HepG2 (cell line): ENCODE measurements around the gene GNG7. TPM values are rescaled to one million over a fixed set of nuclear protein-coding genes. Genes with fewer than 3 reads are reported as not detected.

ENCODE experiments used
- ATAC-seq: fragments of 200-7000 bp; cut with Tn5 transposase; 3 replicates; pipeline ENCODE4 v1.9.1; 2020; ENCODE audit warnings: mild to moderate bottlenecking, moderate library complexity
- BruUV-seq: library from RNA; stranded (reverse); fragments of 400-500 nt; replicated peaks from 2 replicates; lab custom pipeline; 2021; lab: Mats Ljungman, UMichigan
- CTCF ChIA-PET: fragments of 300-600 bp; formaldehyde crosslinking; extraction: SDS; loops from one replicate; lab custom pipeline; 2021; ENCODE audit warnings: low total read pairs, inconsistent platforms, low intra/inter-chr PET ratio; lab: Yijun Ruan, JAX
- POLR2A ChIA-PET: fragments of 350-600 bp; sonication (Branson Sonifier 250); formaldehyde crosslinking; loops from one replicate; lab custom pipeline; 2020; ENCODE audit warnings: antibody characterized with exemption, inconsistent platforms; lab: Yijun Ruan, JAX
- DNase-seq: peaks from one replicate; pipeline ENCODE4 v3.0.0-alpha.2; 2015; ENCODE audit warnings: low spot score
- FAIRE-seq: peaks from 3 replicates; lab custom pipeline; 2011; peaks lifted over from hg19 to GRCh38; lab: Jason Lieb, UNC
- H2AFZ ChIP-seq: one replicate; pipeline ENCODE4 v1.6.1; 2011; ENCODE audit warnings: low read length, inconsistent platforms
- H3K27ac ChIP-seq: fragments of 300-600 bp; 3 replicates; pipeline ENCODE4 v1.8.0; 2011; ENCODE audit warnings: mixed run types, mild to moderate bottlenecking, mixed read lengths, low read length, inconsistent platforms; ENCODE audit not compliant: insufficient read depth; ENCODE audit errors: extremely low read length
- H3K27me3 ChIP-seq, 2 experiments: fragments of 200-600 bp in 1 of 2; 2 replicates in 1 of 2; 3 replicates in 1 of 2; pipeline versions ENCODE4 v1.6.0 to v1.8.0; 2011; ENCODE audit warnings: low read length in 2 of 2, mild to moderate bottlenecking in 2 of 2, moderate library complexity in 2 of 2, inconsistent platforms in 1 of 2; ENCODE audit not compliant: insufficient read depth in 2 of 2, control insufficient read depth in 1 of 2
- H3K36me3 ChIP-seq, 2 experiments: fragments of 200-600 bp in 1 of 2; replicated peaks in 1 of 2; 2 replicates in 1 of 2; 3 replicates in 1 of 2; pipeline versions ENCODE4 v1.5.1 to v1.8.0; 2011; ENCODE audit warnings: low read length in 2 of 2, inconsistent platforms in 1 of 2; ENCODE audit not compliant: insufficient read depth in 2 of 2, control insufficient read depth in 1 of 2
- H3K4me1 ChIP-seq: 2 replicates; pipeline ENCODE4 v1.5.1; 2012; ENCODE audit warnings: low read length, inconsistent platforms; ENCODE audit not compliant: insufficient read depth
- H3K4me2 ChIP-seq: 2 replicates; pipeline ENCODE4 v1.6.0; 2011; ENCODE audit warnings: low read depth, low read length, inconsistent platforms
- H3K4me3 ChIP-seq, 3 experiments: fragments of 200-600 bp in 1 of 3; sonication (generic), shearing (Covaris generic) in 1 of 3; replicated peaks in 1 of 3; 2 replicates each; pipeline ENCODE4 v1.5.1; 2011 to 2016; ENCODE audit warnings: low read length in 3 of 3, inconsistent platforms in 2 of 3, low read depth in 2 of 3, mild to moderate bottlenecking in 2 of 3, control low read depth in 1 of 3, mixed read lengths in 1 of 3; ENCODE audit not compliant: insufficient read depth in 1 of 3
- H3K79me2 ChIP-seq: one replicate; pipeline ENCODE4 v1.6.1; 2011; ENCODE audit warnings: low read length, inconsistent platforms; ENCODE audit not compliant: insufficient read depth
- H3K9ac ChIP-seq: 2 replicates; pipeline ENCODE4 v1.6.0; 2011; ENCODE audit warnings: mild to moderate bottlenecking, low read depth, low read length, inconsistent platforms; ENCODE audit not compliant: insufficient read depth
- H3K9me3 ChIP-seq: 2 replicates; pipeline ENCODE4 v1.5.1; 2012; ENCODE audit warnings: mild to moderate bottlenecking, low read length
- H4K20me1 ChIP-seq: 2 replicates; pipeline ENCODE4 v1.6.0; 2011; ENCODE audit warnings: inconsistent platforms, mild to moderate bottlenecking, low read length, moderate library complexity; ENCODE audit not compliant: insufficient read depth
- FOXK2 ChIP-seq: fragments of 450-650 bp; IDR thresholded peaks from 2 replicates; pipeline ENCODE4 v1.6.1; 2016
- MIER3 ChIP-seq: IDR thresholded peaks from 2 replicates; pipeline ENCODE4 v1.6.1; 2016; ENCODE audit warnings: missing compliant biosample characterization, borderline replicate concordance
- RFXANK ChIP-seq: IDR thresholded peaks from 2 replicates; pipeline ENCODE4 v1.6.1; 2016
- SAP130 ChIP-seq: IDR thresholded peaks from 2 replicates; pipeline ENCODE4 v1.6.1; 2016; ENCODE audit warnings: low read depth
- TAF15 ChIP-seq: fragments of 200-400 bp; formaldehyde crosslinking; IDR thresholded peaks from one replicate; pipeline ENCODE4 v1.6.1; 2018; ENCODE audit warnings: mild to moderate bottlenecking, low read depth, low read length; ENCODE audit not compliant: poor library complexity, severe bottlenecking
- TBL1XR1 ChIP-seq: fragments of 150-350 bp; IDR thresholded peaks from 2 replicates; pipeline ENCODE4 v1.6.1; 2014; ENCODE audit warnings: borderline replicate concordance, low read length; ENCODE audit not compliant: partially characterized antibody
- ZKSCAN1 ChIP-seq: fragments of 150-350 bp; IDR thresholded peaks from 2 replicates; pipeline ENCODE4 v1.6.1; 2014; ENCODE audit warnings: low read length
- ZNF207 ChIP-seq: fragments of 450-650 bp; IDR thresholded peaks from 2 replicates; pipeline ENCODE4 v1.6.1; 2016; ENCODE audit warnings: antibody characterized with exemption, borderline replicate concordance
- ZNF225 ChIP-seq: sonication (generic); formaldehyde crosslinking; IDR thresholded peaks from 2 replicates; pipeline ENCODE4 v1.4.0; 2020; ENCODE audit warnings: mild to moderate bottlenecking, missing genetic modification reagents
- ZNF605 ChIP-seq: sonication (generic); formaldehyde crosslinking; IDR thresholded peaks from 2 replicates; pipeline ENCODE4 v1.8.0; 2022; ENCODE audit warnings: mild to moderate bottlenecking, missing genetic modification reagents
- ZNF691 ChIP-seq: sonication (generic); formaldehyde crosslinking; IDR thresholded peaks from 2 replicates; pipeline ENCODE4 v1.4.0; 2020; ENCODE audit warnings: missing genetic modification reagents, low read depth, mild to moderate bottlenecking, borderline replicate concordance
- ZNF800 ChIP-seq: sonication (generic); formaldehyde crosslinking; IDR thresholded peaks from 2 replicates; pipeline ENCODE4 v1.4.0; 2020; ENCODE audit warnings: missing genetic modification reagents
- WGBS: methylation state at CpG from one replicate; pipeline ENCODE4 v1.1.6; 2017; ENCODE audit warnings: low lambda C conversion rate; 5-methylcytosine and 5-hydroxymethylcytosine counted together
- in situ Hi-C: cut with HindIII; loops from 2 replicates; pipeline ENCODE4 v1.10.0; 2017; ENCODE audit warnings: low pct_unique_long_range_greater_than_20kb; ENCODE audit not compliant: extremely low pct_ligation_motif_present
- intact Hi-C: fragments of 100-400 bp; cut with micrococcal nuclease; formaldehyde crosslinking; loops from one replicate; pipeline ENCODE4 v1.10.0; 2022; ENCODE audit not compliant: unreplicated experiment
- polyA plus RNA-seq, 8 experiments: library from polyadenylated mRNA; depleted of rRNA in 3 of 8; stranded (reverse) in 7 of 8; unstranded in 1 of 8; fragments of >200 nt; fragmentation: Illumina TruSeq in 4 of 8; extraction: Trizol in 4 of 8; gene quantifications; 2 replicates each; pipeline versions ENCODE4 v1.2.1 to v1.2.3, GENCODE V29; 2011 to 2016; ENCODE audit warnings: low read depth in 4 of 8, missing spikeins in 1 of 8, mixed read lengths in 1 of 8; ENCODE audit not compliant: insufficient read depth in 1 of 8
- total RNA-seq, 5 experiments: library from RNA; depleted of rRNA; stranded (reverse); fragments of >200 nt; fragmentation: Illumina TruSeq; extraction: Trizol; gene quantifications; 2 replicates each; pipeline ENCODE4 v1.2.3, GENCODE V29; 2016; ENCODE audit warnings: low read depth in 1 of 5
- TF ChIP-seq, protein P1 (sequence below): IDR thresholded peaks from 2 replicates; pipeline ENCODE4 v1.4.0; 2020; ENCODE audit warnings: mild to moderate bottlenecking, missing genetic modification reagents
- TF ChIP-seq, protein P2 (sequence below): sonication (generic); formaldehyde crosslinking; IDR thresholded peaks from 2 replicates; pipeline ENCODE4 v1.5.0; 2020; ENCODE audit warnings: mild to moderate bottlenecking, missing genetic modification reagents, moderate library complexity

Gene GNG7
- total and polyA plus RNA-seq, 2 of the 13 experiments (the other 11 are each of a cell fraction or from before 2014, with no cell fraction given): 1.4 to 3.3 TPM

- Histone ChIP-seq H2AFZ (no peak overlapping the region), H3K4me2 (peak overlapping the region; percentile 97), H3K36me3 (no peaks in the 10 kb centered on the region), H4K20me1 (no peaks in the 10 kb centered on the region), H3K4me1 (peaks cover 16% of the 10 kb centered on the region; the same call in 1 of the 2 replicates), H3K79me2 (no peaks in the 10 kb centered on the region), H3K4me3 (peak overlapping the region; percentile 44 to 77 (median 62); a peak in 4 of 6 replicates), H3K27me3 (no peaks in the 10 kb centered on the region; a peak in 1 of 5 replicates), H3K9me3 (peaks cover 5% of the 10 kb centered on the region; the same call in 1 of the 2 replicates), H3K27ac (no peak overlapping the region), H3K9ac (peak overlapping the region; percentile 70; the same call in 1 of the 2 replicates)
- FAIRE-seq: peak; percentile 66
- ChIA-PET POLR2A (interaction anchor here (0.5 to 3.4 kb wide), 25 partner anchors 8 to 247 kb away, joined by 3 to 67 read pairs (median 5); partner anchors contain the start of genes GADD45B, LMNB2 and TIMM13), CTCF (interaction anchor here (1.2 to 4.7 kb wide), 4 partner anchors 26 to 136 kb away, joined by 5 to 39 read pairs (median 6); partner anchors contain the start of gene GADD45B)
- intact Hi-C loops (loop anchor here (10.0 kb wide), 1 partner anchor 296 kb away; no protein-coding TSS in a partner anchor), in situ Hi-C loops (loop anchor here (5.0 kb wide), 1 partner anchor 134 kb away; the partner anchor contains the start of gene GADD45B)
- peak; percentile 92 for ATAC-seq
- no TSS peak for BruUV-seq
- 19% methylated on average over 23 of the region's 46 CpGs for WGBS
- DNase-seq: peak; percentile 70
- TF ChIP-seq ZNF800 (CRISPR knock-in tag) (peak; percentile 69; the same call in 1 of the 2 replicates), ZNF207 (no peak), ZKSCAN1 (no peak), ZNF691 (CRISPR knock-in tag) (0 out of 2 replicates have a peak, but pooled peaks have one; percentile 52), FOXK2 (no peak), ZNF605 (CRISPR knock-in tag) (peak; percentile 29; the same call in 1 of the 2 replicates), ZNF225 (CRISPR knock-in tag) (no peak), SAP130 (CRISPR knock-in tag) (peak; percentile 73), MIER3 (CRISPR knock-in tag) (peak; percentile 62; the same call in 1 of the 2 replicates), RFXANK (CRISPR knock-in tag) (0 out of 2 replicates have a peak, but pooled peaks have one; percentile 51), TBL1XR1 (no peak), TAF15 (no peak)
- TF ChIP-seq, protein P1, sequence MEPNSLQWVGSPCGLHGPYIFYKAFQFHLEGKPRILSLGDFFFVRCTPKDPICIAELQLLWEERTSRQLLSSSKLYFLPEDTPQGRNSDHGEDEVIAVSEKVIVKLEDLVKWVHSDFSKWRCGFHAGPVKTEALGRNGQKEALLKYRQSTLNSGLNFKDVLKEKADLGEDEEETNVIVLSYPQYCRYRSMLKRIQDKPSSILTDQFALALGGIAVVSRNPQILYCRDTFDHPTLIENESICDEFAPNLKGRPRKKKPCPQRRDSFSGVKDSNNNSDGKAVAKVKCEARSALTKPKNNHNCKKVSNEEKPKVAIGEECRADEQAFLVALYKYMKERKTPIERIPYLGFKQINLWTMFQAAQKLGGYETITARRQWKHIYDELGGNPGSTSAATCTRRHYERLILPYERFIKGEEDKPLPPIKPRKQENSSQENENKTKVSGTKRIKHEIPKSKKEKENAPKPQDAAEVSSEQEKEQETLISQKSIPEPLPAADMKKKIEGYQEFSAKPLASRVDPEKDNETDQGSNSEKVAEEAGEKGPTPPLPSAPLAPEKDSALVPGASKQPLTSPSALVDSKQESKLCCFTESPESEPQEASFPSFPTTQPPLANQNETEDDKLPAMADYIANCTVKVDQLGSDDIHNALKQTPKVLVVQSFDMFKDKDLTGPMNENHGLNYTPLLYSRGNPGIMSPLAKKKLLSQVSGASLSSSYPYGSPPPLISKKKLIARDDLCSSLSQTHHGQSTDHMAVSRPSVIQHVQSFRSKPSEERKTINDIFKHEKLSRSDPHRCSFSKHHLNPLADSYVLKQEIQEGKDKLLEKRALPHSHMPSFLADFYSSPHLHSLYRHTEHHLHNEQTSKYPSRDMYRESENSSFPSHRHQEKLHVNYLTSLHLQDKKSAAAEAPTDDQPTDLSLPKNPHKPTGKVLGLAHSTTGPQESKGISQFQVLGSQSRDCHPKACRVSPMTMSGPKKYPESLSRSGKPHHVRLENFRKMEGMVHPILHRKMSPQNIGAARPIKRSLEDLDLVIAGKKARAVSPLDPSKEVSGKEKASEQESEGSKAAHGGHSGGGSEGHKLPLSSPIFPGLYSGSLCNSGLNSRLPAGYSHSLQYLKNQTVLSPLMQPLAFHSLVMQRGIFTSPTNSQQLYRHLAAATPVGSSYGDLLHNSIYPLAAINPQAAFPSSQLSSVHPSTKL (CRISPR knock-in tag): peak; percentile 57; the same call in 1 of the 2 replicates
- TF ChIP-seq, protein P2, sequence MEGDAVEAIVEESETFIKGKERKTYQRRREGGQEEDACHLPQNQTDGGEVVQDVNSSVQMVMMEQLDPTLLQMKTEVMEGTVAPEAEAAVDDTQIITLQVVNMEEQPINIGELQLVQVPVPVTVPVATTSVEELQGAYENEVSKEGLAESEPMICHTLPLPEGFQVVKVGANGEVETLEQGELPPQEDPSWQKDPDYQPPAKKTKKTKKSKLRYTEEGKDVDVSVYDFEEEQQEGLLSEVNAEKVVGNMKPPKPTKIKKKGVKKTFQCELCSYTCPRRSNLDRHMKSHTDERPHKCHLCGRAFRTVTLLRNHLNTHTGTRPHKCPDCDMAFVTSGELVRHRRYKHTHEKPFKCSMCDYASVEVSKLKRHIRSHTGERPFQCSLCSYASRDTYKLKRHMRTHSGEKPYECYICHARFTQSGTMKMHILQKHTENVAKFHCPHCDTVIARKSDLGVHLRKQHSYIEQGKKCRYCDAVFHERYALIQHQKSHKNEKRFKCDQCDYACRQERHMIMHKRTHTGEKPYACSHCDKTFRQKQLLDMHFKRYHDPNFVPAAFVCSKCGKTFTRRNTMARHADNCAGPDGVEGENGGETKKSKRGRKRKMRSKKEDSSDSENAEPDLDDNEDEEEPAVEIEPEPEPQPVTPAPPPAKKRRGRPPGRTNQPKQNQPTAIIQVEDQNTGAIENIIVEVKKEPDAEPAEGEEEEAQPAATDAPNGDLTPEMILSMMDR: peak; percentile 99
These were observed 91.6 kb downstream of the GNG7 start for GRCh38 chr19:2610637-2611482.
